WTC11 (cell line): ENCODE data around the gene RECK. TPM values are rescaled to one million over a fixed set of nuclear protein-coding genes. Genes with fewer than 3 reads are reported as not detected.

ENCODE experiments used
- ATAC-seq: fragments of 200-7000 bp; cut with Tn5 transposase; 2 replicates; pipeline ENCODE4 v1.10.0; 2021; ENCODE audit warnings: mild to moderate bottlenecking, moderate library complexity
- CTCF ChIA-PET: fragments of 300-600 bp; sonication (Branson Sonifier 250); formaldehyde crosslinking; loops from one replicate; lab custom pipeline; 2021; ENCODE audit warnings: antibody characterized with exemption; lab: Charles Lee
- POLR2A ChIA-PET: fragments of 350-600 bp; sonication (Branson Sonifier 250); formaldehyde crosslinking; loops from one replicate; lab custom pipeline; 2021; ENCODE audit warnings: antibody characterized with exemption; lab: Charles Lee
- DNase-seq: peaks from one replicate; pipeline ENCODE4 v3.0.0; 2021; ENCODE audit warnings: low spot score
- H3K27ac Mint-ChIP-seq: 2 replicates; pipeline ENCODE4 v1.8.0; 2021; ENCODE audit warnings: mixed read lengths
- H3K27me3 Mint-ChIP-seq: 2 replicates; pipeline ENCODE4 v1.8.0; 2021; ENCODE audit warnings: low read depth, mild to moderate bottlenecking, moderate library complexity, mixed read lengths
- H3K36me3 Mint-ChIP-seq: 2 replicates; pipeline ENCODE4 v1.8.0; 2021; ENCODE audit warnings: mixed read lengths
- H3K4me1 Mint-ChIP-seq: 2 replicates; pipeline ENCODE4 v1.8.0; 2022; ENCODE audit warnings: mixed read lengths
- H3K4me3 Mint-ChIP-seq: 2 replicates; pipeline ENCODE4 v1.8.0; 2021; ENCODE audit warnings: mild to moderate bottlenecking, moderate library complexity, mixed read lengths
- H3K9me3 Mint-ChIP-seq: 2 replicates; pipeline ENCODE4 v1.8.0; 2021; ENCODE audit warnings: mixed read lengths
- ELF4 ChIP-seq: sonication (generic); formaldehyde crosslinking; IDR thresholded peaks from 2 replicates; pipeline ENCODE4 v1.8.1; 2022; ENCODE audit warnings: low read depth, mild to moderate bottlenecking, moderate library complexity, missing genetic modification reagents
- ETV6 ChIP-seq: sonication (generic); formaldehyde crosslinking; IDR thresholded peaks from 2 replicates; pipeline ENCODE4 v1.8.1; 2022; ENCODE audit warnings: mild to moderate bottlenecking, missing genetic modification reagents
- FOXJ3 ChIP-seq: sonication (generic); formaldehyde crosslinking; IDR thresholded peaks from 2 replicates; pipeline ENCODE4 v1.9.0; 2021; ENCODE audit warnings: missing genetic modification reagents, mild to moderate bottlenecking, borderline replicate concordance
- GRHL2 ChIP-seq: fragments of 250-450 bp; sonication (Bioruptor Pico); IDR thresholded peaks from 2 replicates; pipeline ENCODE4 v1.8.0; 2022; ENCODE audit warnings: mild to moderate bottlenecking, moderate library complexity; ENCODE audit not compliant: insufficient replicate concordance, severe bottlenecking
- KAT7 ChIP-seq: sonication (generic); formaldehyde crosslinking; IDR thresholded peaks from 2 replicates; pipeline ENCODE4 v1.8.1; 2023; ENCODE audit warnings: missing genetic modification reagents, mild to moderate bottlenecking, borderline replicate concordance
- NFYB ChIP-seq: sonication (generic); formaldehyde crosslinking; conservative IDR thresholded peaks from 2 replicates; pipeline ENCODE4 v1.8.0; 2022; ENCODE audit warnings: low read depth, missing genetic modification reagents
- NR2C2 ChIP-seq: sonication (generic); formaldehyde crosslinking; IDR thresholded peaks from 2 replicates; pipeline ENCODE4 v1.8.0; 2022; ENCODE audit warnings: mild to moderate bottlenecking, missing genetic modification reagents
- NR3C1 ChIP-seq: sonication (generic); formaldehyde crosslinking; conservative IDR thresholded peaks from 2 replicates; pipeline ENCODE4 v1.8.1; 2023; ENCODE audit warnings: low read depth, mild to moderate bottlenecking, missing genetic modification reagents
- RELA ChIP-seq: sonication (generic); formaldehyde crosslinking; IDR thresholded peaks from 2 replicates; pipeline ENCODE4 v1.8.1; 2022; ENCODE audit warnings: missing genetic modification reagents, mild to moderate bottlenecking, borderline replicate concordance
- SMAD4 ChIP-seq: sonication (generic); formaldehyde crosslinking; IDR thresholded peaks from 2 replicates; pipeline ENCODE4 v1.8.0; 2022; ENCODE audit warnings: mild to moderate bottlenecking, missing genetic modification reagents
- SOX15 ChIP-seq: fragments of 250-450 bp; sonication (Bioruptor Pico); IDR thresholded peaks from 2 replicates; pipeline ENCODE4 v1.9.0; 2021; ENCODE audit warnings: mild to moderate bottlenecking
- TEAD1 ChIP-seq: sonication (generic); formaldehyde crosslinking; IDR thresholded peaks from 2 replicates; pipeline ENCODE4 v1.8.0; 2022; ENCODE audit warnings: mild to moderate bottlenecking, missing genetic modification reagents
- TEAD4 ChIP-seq: sonication (generic); formaldehyde crosslinking; IDR thresholded peaks from 2 replicates; pipeline ENCODE4 v1.8.0; 2022; ENCODE audit warnings: mild to moderate bottlenecking, missing genetic modification reagents
- ZBTB21 ChIP-seq: sonication (generic); formaldehyde crosslinking; IDR thresholded peaks from 2 replicates; pipeline ENCODE4 v1.8.1; 2023; ENCODE audit warnings: mild to moderate bottlenecking, missing genetic modification reagents, borderline replicate concordance
- ZNF121 ChIP-seq: sonication (generic); formaldehyde crosslinking; IDR thresholded peaks from 2 replicates; pipeline ENCODE4 v1.8.0; 2023; ENCODE audit warnings: missing genetic modification reagents
- ZNF219 ChIP-seq: sonication (generic); formaldehyde crosslinking; IDR thresholded peaks from 2 replicates; pipeline ENCODE4 v1.8.0; 2023; ENCODE audit warnings: missing genetic modification reagents, mild to moderate bottlenecking, borderline replicate concordance
- ZNF232 ChIP-seq: sonication (generic); formaldehyde crosslinking; IDR thresholded peaks from 2 replicates; pipeline ENCODE4 v1.8.0; 2022; ENCODE audit warnings: mild to moderate bottlenecking, missing genetic modification reagents
- ZNF263 ChIP-seq: sonication (generic); formaldehyde crosslinking; IDR thresholded peaks from 2 replicates; pipeline ENCODE4 v1.8.1; 2022; ENCODE audit warnings: low read depth, mild to moderate bottlenecking, moderate library complexity, missing genetic modification reagents
- ZNF423 ChIP-seq: fragments of 250-450 bp; sonication (Bioruptor Pico); IDR thresholded peaks from 2 replicates; pipeline ENCODE4 v2.1.2; 2022; ENCODE audit warnings: mild to moderate bottlenecking, moderate library complexity
- total RNA-seq: library from RNA; stranded (reverse); gene quantifications from 3 replicates; pipeline ENCODE4 v1.2.3, GENCODE V29; 2021
- TF ChIP-seq, protein P1 (sequence below): sonication (generic); formaldehyde crosslinking; IDR thresholded peaks from 2 replicates; pipeline ENCODE4 v1.8.0; 2022; ENCODE audit warnings: mild to moderate bottlenecking, missing genetic modification reagents
- TF ChIP-seq, protein P2 (sequence below): sonication (generic); formaldehyde crosslinking; IDR thresholded peaks from 2 replicates; pipeline ENCODE4 v1.8.0; 2022; ENCODE audit warnings: mild to moderate bottlenecking, missing genetic modification reagents
- TF ChIP-seq, protein P3 (sequence below): fragments of 250-450 bp; sonication (Bioruptor Pico); IDR thresholded peaks from 2 replicates; pipeline ENCODE4 v1.8.0; 2021; ENCODE audit warnings: mild to moderate bottlenecking
- TF ChIP-seq, protein P4 (sequence below): fragments of 250-450 bp; sonication (Bioruptor Pico); IDR thresholded peaks from 2 replicates; pipeline ENCODE4 v1.9.0; 2021; ENCODE audit warnings: mild to moderate bottlenecking, borderline replicate concordance
- TF ChIP-seq, protein P5 (sequence below): sonication (generic); formaldehyde crosslinking; IDR thresholded peaks from 2 replicates; pipeline ENCODE4 v1.8.1; 2023; ENCODE audit warnings: mild to moderate bottlenecking, missing genetic modification reagents

Gene RECK
- total RNA-seq, 1 experiment from 2014 or later = 11.2 TPM

DNA sequence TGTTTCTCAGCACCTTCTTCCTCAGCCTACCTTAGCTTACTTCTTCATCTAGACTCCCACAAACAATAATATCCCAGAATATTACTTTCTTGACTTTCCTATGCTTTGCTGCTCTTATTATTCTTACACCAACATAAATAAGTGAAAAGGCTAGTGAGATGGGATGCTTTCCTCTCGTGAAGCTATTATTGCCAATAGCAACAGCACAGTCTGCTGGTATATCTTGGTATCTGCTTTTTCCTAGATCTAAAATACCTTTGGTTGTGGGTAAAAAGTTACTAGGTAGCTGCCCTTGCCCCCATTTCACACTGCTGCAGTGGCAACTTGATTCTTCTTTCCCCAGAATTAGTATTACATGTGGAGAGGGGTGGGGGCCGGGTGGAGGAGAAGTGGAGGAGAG, 73.7 kb downstream of the RECK start:
- no peak overlapping the region for H3K27ac Mint-ChIP-seq
- ATAC-seq = no peak

DNA sequence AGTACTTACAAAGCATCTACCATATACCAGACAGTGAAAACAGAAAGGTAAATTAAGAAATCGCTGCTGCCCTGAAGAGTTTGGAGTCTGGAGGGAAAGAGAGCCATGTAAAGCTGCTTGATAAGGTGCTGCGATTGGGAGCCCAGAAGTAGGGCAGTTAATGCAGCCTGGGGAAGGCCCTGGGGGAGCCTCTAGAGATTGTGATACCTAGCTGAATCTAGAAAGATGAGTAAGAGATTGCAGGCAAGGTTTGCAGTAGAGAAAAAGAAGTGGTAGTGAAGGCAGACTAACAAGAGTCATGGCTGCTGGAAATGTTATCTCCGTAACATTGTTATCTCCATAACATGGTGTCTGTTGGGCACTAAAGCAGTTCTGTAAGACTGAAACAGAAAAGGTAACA, 75.8 kb downstream of the RECK start:
- no peak for DNase-seq
- no peaks in the 10 kb centered on the region for H3K9me3 Mint-ChIP-seq
- H3K4me1 Mint-ChIP-seq = no peaks in the 10 kb centered on the region
- ATAC-seq = no peak
- ChIA-PET POLR2A (no interaction called here), CTCF (interaction anchor here (9.2 kb wide), 1 partner anchor 11 kb away, joined by 43 read pairs; no protein-coding TSS in a partner anchor)
- H3K4me3 Mint-ChIP-seq = no peak overlapping the region
- H3K27me3 Mint-ChIP-seq = no peaks in the 10 kb centered on the region
- H3K36me3 Mint-ChIP-seq = no peaks in the 10 kb centered on the region; the same call in 1 of the 2 replicates
- H3K27ac Mint-ChIP-seq = no peak overlapping the region
- TF ChIP-seq NFYB (CRISPR knock-in tag) (no peak), SMAD4 (CRISPR knock-in tag) (no peak), FOXJ3 (CRISPR knock-in tag) (no peak), ELF4 (CRISPR knock-in tag) (no peak), SOX15 (CRISPR knock-in tag) (no peak), ZNF263 (CRISPR knock-in tag) (no peak), KAT7 (CRISPR knock-in tag) (no peak), NR3C1 (CRISPR knock-in tag) (no peak), ZNF121 (CRISPR knock-in tag) (no peak), ZBTB21 (CRISPR knock-in tag) (no peak)
- TF ChIP-seq, protein P1, sequence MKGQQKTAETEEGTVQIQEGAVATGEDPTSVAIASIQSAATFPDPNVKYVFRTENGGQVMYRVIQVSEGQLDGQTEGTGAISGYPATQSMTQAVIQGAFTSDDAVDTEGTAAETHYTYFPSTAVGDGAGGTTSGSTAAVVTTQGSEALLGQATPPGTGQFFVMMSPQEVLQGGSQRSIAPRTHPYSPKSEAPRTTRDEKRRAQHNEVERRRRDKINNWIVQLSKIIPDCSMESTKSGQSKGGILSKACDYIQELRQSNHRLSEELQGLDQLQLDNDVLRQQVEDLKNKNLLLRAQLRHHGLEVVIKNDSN = no peak
- TF ChIP-seq, protein P2, sequence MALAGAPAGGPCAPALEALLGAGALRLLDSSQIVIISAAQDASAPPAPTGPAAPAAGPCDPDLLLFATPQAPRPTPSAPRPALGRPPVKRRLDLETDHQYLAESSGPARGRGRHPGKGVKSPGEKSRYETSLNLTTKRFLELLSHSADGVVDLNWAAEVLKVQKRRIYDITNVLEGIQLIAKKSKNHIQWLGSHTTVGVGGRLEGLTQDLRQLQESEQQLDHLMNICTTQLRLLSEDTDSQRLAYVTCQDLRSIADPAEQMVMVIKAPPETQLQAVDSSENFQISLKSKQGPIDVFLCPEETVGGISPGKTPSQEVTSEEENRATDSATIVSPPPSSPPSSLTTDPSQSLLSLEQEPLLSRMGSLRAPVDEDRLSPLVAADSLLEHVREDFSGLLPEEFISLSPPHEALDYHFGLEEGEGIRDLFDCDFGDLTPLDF (CRISPR knock-in tag) = no peak
- TF ChIP-seq, protein P3, sequence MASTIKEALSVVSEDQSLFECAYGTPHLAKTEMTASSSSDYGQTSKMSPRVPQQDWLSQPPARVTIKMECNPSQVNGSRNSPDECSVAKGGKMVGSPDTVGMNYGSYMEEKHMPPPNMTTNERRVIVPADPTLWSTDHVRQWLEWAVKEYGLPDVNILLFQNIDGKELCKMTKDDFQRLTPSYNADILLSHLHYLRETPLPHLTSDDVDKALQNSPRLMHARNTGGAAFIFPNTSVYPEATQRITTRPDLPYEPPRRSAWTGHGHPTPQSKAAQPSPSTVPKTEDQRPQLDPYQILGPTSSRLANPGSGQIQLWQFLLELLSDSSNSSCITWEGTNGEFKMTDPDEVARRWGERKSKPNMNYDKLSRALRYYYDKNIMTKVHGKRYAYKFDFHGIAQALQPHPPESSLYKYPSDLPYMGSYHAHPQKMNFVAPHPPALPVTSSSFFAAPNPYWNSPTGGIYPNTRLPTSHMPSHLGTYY (CRISPR knock-in tag) = no peak

More for the DNA sequence above, 73.7 kb downstream of the RECK start:
- H3K36me3 Mint-ChIP-seq = no peaks in the 10 kb centered on the region; the same call in 1 of the 2 replicates
- POLR2A ChIA-PET = no interaction called here
- no peaks in the 10 kb centered on the region for H3K9me3 Mint-ChIP-seq
- CTCF ChIA-PET = interaction anchor here (0.6 to 2.7 kb wide), 6 partner anchors 10 to 102 kb away, joined by 3 to 9 read pairs (median 5); partner anchors contain the start of gene RECK
- H3K4me3 Mint-ChIP-seq = no peak overlapping the region
- H3K4me1 Mint-ChIP-seq = no peaks in the 10 kb centered on the region
- H3K27me3 Mint-ChIP-seq = no peaks in the 10 kb centered on the region
- DNase-seq = no peak
- TF ChIP-seq, protein P4, sequence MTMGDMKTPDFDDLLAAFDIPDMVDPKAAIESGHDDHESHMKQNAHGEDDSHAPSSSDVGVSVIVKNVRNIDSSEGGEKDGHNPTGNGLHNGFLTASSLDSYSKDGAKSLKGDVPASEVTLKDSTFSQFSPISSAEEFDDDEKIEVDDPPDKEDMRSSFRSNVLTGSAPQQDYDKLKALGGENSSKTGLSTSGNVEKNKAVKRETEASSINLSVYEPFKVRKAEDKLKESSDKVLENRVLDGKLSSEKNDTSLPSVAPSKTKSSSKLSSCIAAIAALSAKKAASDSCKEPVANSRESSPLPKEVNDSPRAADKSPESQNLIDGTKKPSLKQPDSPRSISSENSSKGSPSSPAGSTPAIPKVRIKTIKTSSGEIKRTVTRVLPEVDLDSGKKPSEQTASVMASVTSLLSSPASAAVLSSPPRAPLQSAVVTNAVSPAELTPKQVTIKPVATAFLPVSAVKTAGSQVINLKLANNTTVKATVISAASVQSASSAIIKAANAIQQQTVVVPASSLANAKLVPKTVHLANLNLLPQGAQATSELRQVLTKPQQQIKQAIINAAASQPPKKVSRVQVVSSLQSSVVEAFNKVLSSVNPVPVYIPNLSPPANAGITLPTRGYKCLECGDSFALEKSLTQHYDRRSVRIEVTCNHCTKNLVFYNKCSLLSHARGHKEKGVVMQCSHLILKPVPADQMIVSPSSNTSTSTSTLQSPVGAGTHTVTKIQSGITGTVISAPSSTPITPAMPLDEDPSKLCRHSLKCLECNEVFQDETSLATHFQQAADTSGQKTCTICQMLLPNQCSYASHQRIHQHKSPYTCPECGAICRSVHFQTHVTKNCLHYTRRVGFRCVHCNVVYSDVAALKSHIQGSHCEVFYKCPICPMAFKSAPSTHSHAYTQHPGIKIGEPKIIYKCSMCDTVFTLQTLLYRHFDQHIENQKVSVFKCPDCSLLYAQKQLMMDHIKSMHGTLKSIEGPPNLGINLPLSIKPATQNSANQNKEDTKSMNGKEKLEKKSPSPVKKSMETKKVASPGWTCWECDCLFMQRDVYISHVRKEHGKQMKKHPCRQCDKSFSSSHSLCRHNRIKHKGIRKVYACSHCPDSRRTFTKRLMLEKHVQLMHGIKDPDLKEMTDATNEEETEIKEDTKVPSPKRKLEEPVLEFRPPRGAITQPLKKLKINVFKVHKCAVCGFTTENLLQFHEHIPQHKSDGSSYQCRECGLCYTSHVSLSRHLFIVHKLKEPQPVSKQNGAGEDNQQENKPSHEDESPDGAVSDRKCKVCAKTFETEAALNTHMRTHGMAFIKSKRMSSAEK (CRISPR knock-in tag) = no peak
- TF ChIP-seq ETV6 = no peak
- TF ChIP-seq, all 79 proteins: peak for 0

DNA sequence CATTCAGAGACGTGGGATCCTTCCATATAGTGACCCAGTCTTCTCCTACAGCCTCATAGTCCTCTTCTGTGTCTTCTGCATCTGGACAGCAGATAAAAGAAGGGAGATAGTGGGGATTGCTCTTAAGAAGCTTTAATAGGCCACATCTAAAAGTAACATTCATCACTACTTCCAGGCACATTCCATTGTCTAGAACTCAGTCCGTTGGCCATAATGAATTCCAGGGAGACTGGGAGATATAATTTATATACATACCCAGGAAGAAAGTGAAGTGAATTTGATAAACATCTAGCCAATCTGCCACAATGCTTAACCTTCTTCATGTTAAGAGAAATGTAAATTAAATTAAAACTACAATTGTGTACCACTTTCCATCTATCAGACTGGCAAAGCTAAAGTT, 77.3 kb downstream of the RECK start:
- Mint-ChIP-seq H3K9me3 (no peaks in the 10 kb centered on the region), H3K27ac (no peak overlapping the region), H3K4me3 (no peak overlapping the region), H3K4me1 (no peaks in the 10 kb centered on the region), H3K27me3 (no peaks in the 10 kb centered on the region), H3K36me3 (no peaks in the 10 kb centered on the region; the same call in 1 of the 2 replicates)
- no peak for ATAC-seq
- ChIA-PET POLR2A (no interaction called here), CTCF (interaction anchor here (1.2 to 9.2 kb wide), 2 partner anchors 12 to 49 kb away, joined by 3 to 43 read pairs; no protein-coding TSS in a partner anchor)
- no peak for DNase-seq
- TF ChIP-seq, protein P5, sequence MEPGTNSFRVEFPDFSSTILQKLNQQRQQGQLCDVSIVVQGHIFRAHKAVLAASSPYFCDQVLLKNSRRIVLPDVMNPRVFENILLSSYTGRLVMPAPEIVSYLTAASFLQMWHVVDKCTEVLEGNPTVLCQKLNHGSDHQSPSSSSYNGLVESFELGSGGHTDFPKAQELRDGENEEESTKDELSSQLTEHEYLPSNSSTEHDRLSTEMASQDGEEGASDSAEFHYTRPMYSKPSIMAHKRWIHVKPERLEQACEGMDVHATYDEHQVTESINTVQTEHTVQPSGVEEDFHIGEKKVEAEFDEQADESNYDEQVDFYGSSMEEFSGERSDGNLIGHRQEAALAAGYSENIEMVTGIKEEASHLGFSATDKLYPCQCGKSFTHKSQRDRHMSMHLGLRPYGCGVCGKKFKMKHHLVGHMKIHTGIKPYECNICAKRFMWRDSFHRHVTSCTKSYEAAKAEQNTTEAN = no peak
- no peak for TF ChIP-seq GRHL2
- no peak for TF ChIP-seq NR2C2
- TF ChIP-seq ZNF263 (CRISPR knock-in tag) = no peak
- no peak for TF ChIP-seq ZNF423 (CRISPR knock-in tag)
- no peak for TF ChIP-seq ZNF232 (CRISPR knock-in tag)
- TF ChIP-seq RELA = no peak
- TF ChIP-seq ZNF219 (CRISPR knock-in tag) = no peak
- TF ChIP-seq NFYB (CRISPR knock-in tag) = no peak
- no peak for TF ChIP-seq TEAD1 (CRISPR knock-in tag)
- TF ChIP-seq ETV6 = no peak
- no peak for TF ChIP-seq TEAD4 (CRISPR knock-in tag)
